ENCODE data around the gene RMND5A.

GRCh38 chr2:86788881-86789686 lies 69.0 kb downstream of the RMND5A start:
- no peak for TF ChIP-seq CTCF (IDR thresholded peaks at IDR 0.05 in 8 of 11, conservative IDR thresholded peaks at IDR 0.05 in 3 of 11)
- no peak for TF ChIP-seq POLR2A (IDR thresholded peaks at IDR 0.05)
- peak in 2 of 3 donors; percentile 53 to 63 for TF ChIP-seq POLR2AphosphoS5 (IDR thresholded peaks at IDR 0.05)
